NOMO-1 (cell line): ENCODE measurements around the gene CPSF3.

Source experiments
- DNase-seq, 2 experiments: peaks; one replicate each; lab custom pipeline; 2025; ENCODE audit not compliant: unreplicated experiment in 2 of 2; lab: John Stamatoyannopoulos, UW

Gene CPSF3

DNA sequence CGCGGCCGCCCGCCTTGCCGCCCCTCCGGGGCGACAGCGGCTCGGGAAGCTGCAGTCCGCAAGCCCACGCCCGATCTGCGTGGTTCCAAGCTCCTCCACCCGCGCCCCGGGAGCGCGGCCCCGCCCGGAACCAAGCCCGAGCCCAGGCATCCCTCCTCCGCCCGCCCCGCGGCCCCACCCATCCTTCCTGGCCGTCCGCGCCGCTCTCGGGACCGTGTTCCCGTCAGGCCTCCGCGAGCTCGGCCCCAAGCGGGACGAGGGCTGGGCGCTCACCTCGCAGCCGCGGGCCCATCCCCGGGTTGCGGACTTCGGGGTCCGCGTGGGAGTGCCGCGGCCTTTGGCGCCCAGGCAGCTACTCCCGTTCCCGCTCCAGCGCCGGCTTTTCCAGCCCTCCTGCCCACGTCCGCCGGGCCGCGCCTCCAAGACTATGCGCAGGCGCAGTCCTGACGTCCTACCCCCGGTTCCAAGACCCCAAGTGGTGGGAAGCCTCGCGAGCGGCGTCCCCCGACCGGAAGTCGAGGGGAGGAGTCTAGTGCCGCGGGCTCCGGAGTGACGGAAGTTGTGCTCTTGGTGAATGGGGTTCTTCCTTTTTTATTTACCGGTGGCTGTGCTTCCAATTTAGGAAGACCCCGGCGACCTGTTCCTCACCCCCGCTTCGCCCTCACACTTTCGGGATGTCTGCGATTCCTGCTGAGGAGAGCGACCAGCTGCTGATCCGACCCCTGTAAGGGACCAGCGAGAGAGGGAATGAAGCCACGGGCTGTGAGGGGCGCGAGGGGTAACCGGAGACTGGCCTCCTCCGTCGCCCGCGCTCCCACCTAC, at the start of gene CPSF3, which contains the start of gene ITGB1BP1:
CPSF3 (plus strand) TSS at position 555 of the 822 bp plus-strand sequence; CDS start at position 675, 120 bp downstream.
ITGB1BP1 (minus strand) TSS at position 429 of the 822 bp plus-strand sequence. CDS start 4,831 bp downstream, outside the sequence.
- DNase-seq = peak; percentile 96 to 98

DNA sequence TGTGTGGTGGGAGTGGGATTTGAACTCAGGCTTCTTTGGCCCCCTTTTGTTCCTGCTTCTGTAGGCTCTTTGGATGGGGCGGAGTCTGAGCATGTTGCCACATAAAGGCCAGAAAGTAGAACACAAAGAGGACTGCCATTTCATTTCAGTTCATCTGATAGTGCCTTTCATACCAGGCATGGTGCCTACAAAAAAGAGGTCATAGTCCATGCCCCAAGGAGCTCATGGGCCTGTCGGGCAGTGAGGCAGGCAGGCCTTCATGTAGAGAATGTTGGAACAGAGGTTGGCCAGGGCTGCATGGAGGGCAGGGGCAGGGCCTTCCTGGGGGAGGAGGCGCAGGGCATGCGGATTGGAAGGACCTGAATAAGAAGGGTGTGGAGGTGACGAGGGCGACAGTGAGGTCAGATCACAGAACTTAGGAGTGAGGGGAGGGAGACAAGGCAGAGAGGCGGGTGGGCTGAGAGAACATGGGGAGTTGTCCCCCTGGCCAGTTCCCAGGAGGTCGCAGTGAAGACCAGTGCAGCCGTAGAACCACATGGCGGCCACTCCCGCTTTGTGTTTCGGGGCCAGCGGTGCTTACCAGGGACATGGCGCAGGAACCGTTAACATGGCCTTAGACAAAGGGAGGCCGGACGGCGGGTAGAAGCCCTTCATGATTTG, 49.3 kb upstream of the CPSF3 start:
- no peak for DNase-seq

DNA sequence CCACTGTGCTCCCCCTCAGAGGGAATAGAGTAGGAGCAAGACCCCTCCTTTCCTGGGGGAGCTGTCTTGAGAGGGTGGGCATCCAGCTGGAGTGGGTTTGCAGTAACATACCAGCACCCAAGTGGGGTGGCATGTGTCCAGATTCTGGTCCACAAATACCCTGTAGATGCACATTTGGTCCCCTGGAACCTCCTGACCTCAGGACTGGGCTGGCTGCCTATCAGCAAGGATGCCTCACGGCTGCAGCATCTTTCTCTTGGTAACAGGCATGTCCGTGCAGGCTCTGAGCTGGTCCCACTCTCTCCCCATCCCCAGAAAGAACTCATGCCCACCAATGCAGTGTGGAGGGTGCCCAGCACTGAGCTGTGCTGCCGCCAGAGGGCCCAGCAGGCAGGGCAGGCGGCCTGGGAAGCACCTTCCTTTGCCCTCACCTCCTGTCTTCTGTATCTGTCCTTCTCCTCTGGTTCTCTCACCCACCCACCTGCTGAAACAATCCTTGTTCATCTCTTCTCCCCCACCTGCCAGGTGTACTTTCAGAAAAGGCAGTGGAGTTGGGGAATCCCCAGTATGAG, 47.5 kb upstream of the CPSF3 start:
- no peak for DNase-seq

- no peak for DNase-seq
These were observed 45.9 kb upstream of the CPSF3 start for GRCh38 chr2:9377461-9378097.

GRCh38 chr2:9378433-9379390, 44.7 kb upstream of the CPSF3 start:
- DNase-seq = no peak

GRCh38 chr2:9379391-9379755, 44.1 kb upstream of the CPSF3 start:
- DNase-seq = no peak

GRCh38 chr2:9380702-9381628, 42.5 kb upstream of the CPSF3 start:
- DNase-seq = no peak

DNA sequence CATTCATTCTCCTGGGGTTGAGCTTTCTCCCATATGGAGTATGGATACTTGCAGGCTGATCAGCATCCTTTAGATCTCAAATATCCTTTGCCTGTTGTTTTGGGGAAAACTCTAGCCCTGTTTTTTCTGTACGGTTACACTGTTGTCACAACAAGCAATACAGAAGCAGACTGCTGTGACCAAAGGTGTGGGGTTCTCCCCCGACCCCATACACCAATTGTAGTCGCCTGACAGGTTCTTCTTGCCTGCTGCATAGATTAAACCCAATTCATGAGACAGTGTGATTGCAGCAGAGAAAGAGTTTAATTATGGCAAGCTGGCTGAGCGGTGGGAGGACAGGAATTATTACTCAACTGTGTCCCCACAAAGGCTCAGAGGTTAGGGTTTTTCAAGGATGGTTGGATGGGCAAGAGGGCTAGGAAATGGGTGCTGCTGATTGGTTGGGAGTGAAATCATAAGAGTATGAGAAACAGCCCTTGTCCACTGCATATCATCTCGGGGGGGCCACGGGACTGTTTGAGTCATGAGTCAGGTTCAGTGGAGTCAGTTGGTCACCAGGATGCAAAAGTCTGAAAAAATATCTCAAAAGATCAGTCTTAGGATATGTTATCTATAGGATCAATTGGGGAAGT, 40.7 kb upstream of the CPSF3 start:
- DNase-seq = no peak

- DNase-seq = no peak
These were observed 38.9 kb upstream of the CPSF3 start for GRCh38 chr2:9384521-9384920.

GRCh38 chr2:9385841-9386240, 37.6 kb upstream of the CPSF3 start:
- DNase-seq = no peak

- no peak for DNase-seq
These were observed 35.2 kb upstream of the CPSF3 start for GRCh38 chr2:9388199-9388681.

DNA sequence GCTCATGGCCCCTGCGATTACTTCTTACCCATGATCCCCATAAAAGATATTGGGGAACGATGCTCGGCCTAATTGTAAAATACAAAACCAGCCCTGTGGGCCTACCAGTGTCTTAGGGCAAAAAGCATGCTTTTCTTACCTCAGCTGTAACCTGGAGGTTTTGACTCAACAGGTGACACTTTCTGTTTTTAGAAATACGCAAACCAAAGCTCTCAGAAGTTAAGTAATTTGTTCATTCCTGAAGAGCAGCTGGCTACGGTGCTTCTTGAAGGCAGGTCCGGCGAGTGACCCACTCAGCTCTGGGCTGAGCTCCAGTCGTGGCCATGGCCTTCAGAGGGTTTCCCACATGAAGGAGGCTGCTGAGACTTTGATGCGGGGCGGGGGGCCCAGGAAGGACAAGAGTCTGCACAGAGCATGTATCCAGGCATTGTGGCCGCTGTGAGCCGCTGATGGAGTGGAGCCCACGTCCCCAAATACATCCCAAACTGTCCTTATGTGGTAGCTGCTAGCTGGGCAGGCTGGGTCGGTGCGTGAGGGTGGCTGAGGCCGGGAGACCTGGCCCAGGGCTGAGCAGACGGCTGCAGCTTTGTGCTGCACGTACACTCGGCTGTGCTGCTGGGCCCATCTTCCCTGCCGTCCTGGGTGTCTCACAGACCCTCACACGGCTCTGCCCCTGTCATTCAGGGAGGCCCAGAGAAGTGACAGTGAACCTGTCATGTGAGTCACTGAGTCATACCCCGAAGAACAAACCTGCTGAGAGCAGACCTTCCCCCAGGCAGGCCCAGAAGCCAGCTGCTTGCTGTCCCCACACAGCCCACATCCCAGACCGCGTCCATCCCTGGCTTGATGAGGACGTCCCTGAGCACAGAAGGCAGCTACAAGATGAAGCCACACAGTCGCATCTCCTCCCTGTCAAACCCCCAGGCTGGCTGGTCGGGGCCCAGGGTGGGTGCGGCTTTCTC, 34.2 kb upstream of the CPSF3 start:
- no peak for DNase-seq

GRCh38 chr2:9390151-9390850, 33.2 kb upstream of the CPSF3 start:
- DNase-seq = no peak

DNA sequence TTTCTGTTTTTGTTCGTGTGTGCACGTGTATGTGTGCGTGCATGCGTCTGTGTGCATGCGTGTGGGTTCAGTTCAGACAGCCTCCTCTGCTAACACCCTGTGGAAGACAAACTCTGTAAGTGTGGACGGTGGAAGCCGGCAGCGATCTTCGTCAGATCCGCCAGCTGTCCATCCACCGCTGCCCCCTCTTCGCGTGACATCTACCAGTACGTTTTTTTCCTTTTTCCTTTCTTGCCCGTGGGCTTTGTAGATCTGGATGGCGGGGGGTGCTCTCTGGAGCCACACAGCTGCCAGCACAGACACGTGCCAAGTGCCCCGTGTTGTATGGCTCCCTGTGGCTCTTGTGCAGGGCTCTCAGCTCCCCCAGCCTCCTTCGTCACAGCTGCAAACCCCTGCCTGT, 32.5 kb upstream of the CPSF3 start:
- no peak for DNase-seq

- no peak for DNase-seq
These were observed 31.3 kb upstream of the CPSF3 start for GRCh38 chr2:9391961-9392720.
